Transverse colon (tissue), 4 donors: ENCODE measurements around the gene ATR.

Source experiments
- CTCF ChIP-seq, 5 experiments: fragments of 200-600 bp in 3 of 5; fragments of 450-650 bp in 2 of 5; sonication (generic) in 3 of 5; IDR thresholded peaks; 1 replicate in 2 of 5; 2 replicates in 3 of 5; pipeline ENCODE4 v1.5.1; 2016 to 2017; ENCODE audit warnings: antibody characterized with exemption in 5 of 5, inconsistent platforms in 3 of 5, mild to moderate bottlenecking in 2 of 5, moderate library complexity in 1 of 5
- POLR2AphosphoS5 ChIP-seq, 3 donors: sonication (generic); formaldehyde crosslinking; IDR thresholded peaks; one replicate each; pipeline ENCODE4 v1.6.1; 2016; ENCODE audit warnings: antibody characterized with exemption in 3 of 3

- TF ChIP-seq POLR2AphosphoS5 (IDR thresholded peaks at IDR 0.05) (peak in 2 of 3 donors; percentile 25 to 58), CTCF (IDR thresholded peaks at IDR 0.05) (no peak)
These were observed 35.0 kb upstream of the ATR start for GRCh38 chr3:142613491-142613890.
